Lower leg skin (tissue), 3 donors: ENCODE results near the gene CIDEB.

Experiments used
- CTCF ChIP-seq, 3 donors: fragments of 450-650 bp; IDR thresholded peaks; one replicate each; pipeline ENCODE4 v1.5.1; 2016; ENCODE audit warnings: antibody characterized with exemption in 3 of 3, mild to moderate bottlenecking in 3 of 3, moderate library complexity in 2 of 3
- POLR2A ChIP-seq, 2 donors: fragments of 450-650 bp; IDR thresholded peaks; one replicate each; pipeline ENCODE4 v1.6.1; 2016 to 2017; ENCODE audit warnings: antibody characterized with exemption in 2 of 2, mild to moderate bottlenecking in 1 of 2, moderate library complexity in 1 of 2

GRCh38 chr14:24258548-24259265 lies 49.1 kb downstream of the CIDEB start:
- TF ChIP-seq POLR2A (IDR thresholded peaks at IDR 0.05) (no peak), CTCF (IDR thresholded peaks at IDR 0.05) (no peak)
